ENCODE measurements around the gene TFAP2A. TPM values are rescaled to one million over a fixed set of nuclear protein-coding genes. Genes with fewer than 3 reads are reported as not detected.
A peak's percentile ranks its signal among the peaks of the same experiment; 100 is the strongest.

Gene TFAP2A
- total RNA-seq, 1 donor from 2014 or later = 59.6 TPM

DNA sequence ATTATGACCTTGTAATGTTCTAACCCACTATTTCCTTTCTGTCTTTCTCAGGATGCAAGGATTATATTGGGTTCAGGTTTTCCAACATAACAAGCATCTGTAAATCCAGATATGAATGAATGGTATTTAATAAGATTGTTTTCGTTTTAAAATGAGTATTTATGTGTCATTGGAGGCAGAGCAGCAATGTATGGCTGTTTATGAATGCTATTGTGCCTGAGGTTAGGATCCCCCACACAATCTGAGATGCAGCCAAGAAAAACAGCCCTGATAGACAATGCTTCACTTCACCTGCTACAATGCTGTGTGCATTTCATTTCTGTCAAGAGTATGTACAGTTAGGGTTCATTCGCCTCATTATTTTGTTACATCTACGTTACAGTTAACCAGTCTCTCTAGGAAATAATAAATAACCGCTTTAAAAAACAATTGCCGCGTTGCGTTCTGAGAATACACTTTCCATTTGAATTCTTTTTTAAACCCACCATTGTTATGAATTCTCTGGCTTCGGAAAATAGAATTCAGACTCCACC lies 19.6 kb downstream of the TFAP2A start:
- Mint-ChIP-seq H3K4me1 (ENCODE audit: unreplicated experiment) (peaks cover 60% of the 10 kb centered on the region), H3K36me3 (ENCODE audit: unreplicated experiment) (peaks cover 29% of the 10 kb centered on the region), H3K27me3 (ENCODE audit: unreplicated experiment) (no peaks in the 10 kb centered on the region), H3K4me3 (ENCODE audit: unreplicated experiment) (peak overlapping the region; percentile 61), H3K27ac (ENCODE audit: unreplicated experiment) (peak overlapping the region; percentile 87), H3K9me3 (ENCODE audit: unreplicated experiment) (no peaks in the 10 kb centered on the region)
- TF ChIP-seq, protein P1, sequence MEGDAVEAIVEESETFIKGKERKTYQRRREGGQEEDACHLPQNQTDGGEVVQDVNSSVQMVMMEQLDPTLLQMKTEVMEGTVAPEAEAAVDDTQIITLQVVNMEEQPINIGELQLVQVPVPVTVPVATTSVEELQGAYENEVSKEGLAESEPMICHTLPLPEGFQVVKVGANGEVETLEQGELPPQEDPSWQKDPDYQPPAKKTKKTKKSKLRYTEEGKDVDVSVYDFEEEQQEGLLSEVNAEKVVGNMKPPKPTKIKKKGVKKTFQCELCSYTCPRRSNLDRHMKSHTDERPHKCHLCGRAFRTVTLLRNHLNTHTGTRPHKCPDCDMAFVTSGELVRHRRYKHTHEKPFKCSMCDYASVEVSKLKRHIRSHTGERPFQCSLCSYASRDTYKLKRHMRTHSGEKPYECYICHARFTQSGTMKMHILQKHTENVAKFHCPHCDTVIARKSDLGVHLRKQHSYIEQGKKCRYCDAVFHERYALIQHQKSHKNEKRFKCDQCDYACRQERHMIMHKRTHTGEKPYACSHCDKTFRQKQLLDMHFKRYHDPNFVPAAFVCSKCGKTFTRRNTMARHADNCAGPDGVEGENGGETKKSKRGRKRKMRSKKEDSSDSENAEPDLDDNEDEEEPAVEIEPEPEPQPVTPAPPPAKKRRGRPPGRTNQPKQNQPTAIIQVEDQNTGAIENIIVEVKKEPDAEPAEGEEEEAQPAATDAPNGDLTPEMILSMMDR (IDR thresholded peaks at IDR 0.05) = no peak
- no peak for DNase-seq (ENCODE audit: extremely low spot score, unreplicated experiment)

GRCh38 chr6:10393544-10394225 lies 21.2 kb downstream of the TFAP2A start:
- DNase-seq (ENCODE audit: extremely low spot score, unreplicated experiment) = no peak
- Mint-ChIP-seq H3K4me1 (ENCODE audit: unreplicated experiment) (peaks cover 51% of the 10 kb centered on the region), H3K27ac (ENCODE audit: unreplicated experiment) (no peak overlapping the region), H3K9me3 (ENCODE audit: unreplicated experiment) (no peaks in the 10 kb centered on the region), H3K36me3 (ENCODE audit: unreplicated experiment) (peaks cover 30% of the 10 kb centered on the region), H3K4me3 (ENCODE audit: unreplicated experiment) (no peak overlapping the region), H3K27me3 (ENCODE audit: unreplicated experiment) (peaks cover 3% of the 10 kb centered on the region)
- TF ChIP-seq, protein P1 (IDR thresholded peaks at IDR 0.05) = no peak

DNA sequence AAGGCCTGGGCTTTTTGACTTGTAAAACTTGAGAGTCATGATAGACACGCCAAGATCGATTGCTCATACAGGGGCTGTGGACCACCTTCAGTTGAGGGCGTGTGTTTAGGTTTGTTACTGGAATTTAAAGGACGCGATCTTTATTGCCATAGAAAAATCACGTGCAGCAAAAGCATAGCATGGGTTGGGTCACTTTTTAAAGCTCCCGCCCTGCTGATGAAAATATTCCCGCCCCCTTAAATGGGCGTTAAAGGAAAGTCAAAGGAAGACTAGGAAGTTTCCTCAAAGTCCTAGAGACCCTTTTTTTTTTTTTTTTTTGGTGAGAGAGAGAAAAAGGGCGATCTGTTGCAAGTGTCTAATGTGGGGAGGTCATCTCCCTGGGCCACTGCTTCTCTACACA lies 23.1 kb downstream of the TFAP2A start:
- Mint-ChIP-seq H3K27ac (ENCODE audit: unreplicated experiment) (no peak overlapping the region), H3K4me1 (ENCODE audit: unreplicated experiment) (peaks cover 37% of the 10 kb centered on the region), H3K4me3 (ENCODE audit: unreplicated experiment) (no peak overlapping the region), H3K27me3 (ENCODE audit: unreplicated experiment) (peaks cover 3% of the 10 kb centered on the region), H3K36me3 (ENCODE audit: unreplicated experiment) (peaks cover 18% of the 10 kb centered on the region), H3K9me3 (ENCODE audit: unreplicated experiment) (no peaks in the 10 kb centered on the region)
- no peak for DNase-seq (ENCODE audit: extremely low spot score, unreplicated experiment)
- TF ChIP-seq, protein P1 (IDR thresholded peaks at IDR 0.05) = no peak

GRCh38 chr6:10391299-10391630 lies 23.6 kb downstream of the TFAP2A start:
- Mint-ChIP-seq H3K27me3 (ENCODE audit: unreplicated experiment) (peaks cover 3% of the 10 kb centered on the region), H3K36me3 (ENCODE audit: unreplicated experiment) (peaks cover 18% of the 10 kb centered on the region), H3K27ac (ENCODE audit: unreplicated experiment) (no peak overlapping the region), H3K4me3 (ENCODE audit: unreplicated experiment) (no peak overlapping the region), H3K4me1 (ENCODE audit: unreplicated experiment) (peaks cover 40% of the 10 kb centered on the region), H3K9me3 (ENCODE audit: unreplicated experiment) (no peaks in the 10 kb centered on the region)
- DNase-seq (ENCODE audit: extremely low spot score, unreplicated experiment) = no peak
- TF ChIP-seq, protein P1 (IDR thresholded peaks at IDR 0.05) = no peak

GRCh38 chr6:10390495-10391298 lies 24.2 kb downstream of the TFAP2A start:
- Mint-ChIP-seq H3K4me3 (ENCODE audit: unreplicated experiment) (no peak overlapping the region), H3K9me3 (ENCODE audit: unreplicated experiment) (no peaks in the 10 kb centered on the region), H3K36me3 (ENCODE audit: unreplicated experiment) (peaks cover 18% of the 10 kb centered on the region), H3K4me1 (ENCODE audit: unreplicated experiment) (peaks cover 39% of the 10 kb centered on the region), H3K27me3 (ENCODE audit: unreplicated experiment) (peaks cover 3% of the 10 kb centered on the region), H3K27ac (ENCODE audit: unreplicated experiment) (no peak overlapping the region)
- TF ChIP-seq, protein P1 (IDR thresholded peaks at IDR 0.05) = no peak
- DNase-seq (ENCODE audit: extremely low spot score, unreplicated experiment) = no peak
